ENCODE data around the gene RERE.

DNA sequence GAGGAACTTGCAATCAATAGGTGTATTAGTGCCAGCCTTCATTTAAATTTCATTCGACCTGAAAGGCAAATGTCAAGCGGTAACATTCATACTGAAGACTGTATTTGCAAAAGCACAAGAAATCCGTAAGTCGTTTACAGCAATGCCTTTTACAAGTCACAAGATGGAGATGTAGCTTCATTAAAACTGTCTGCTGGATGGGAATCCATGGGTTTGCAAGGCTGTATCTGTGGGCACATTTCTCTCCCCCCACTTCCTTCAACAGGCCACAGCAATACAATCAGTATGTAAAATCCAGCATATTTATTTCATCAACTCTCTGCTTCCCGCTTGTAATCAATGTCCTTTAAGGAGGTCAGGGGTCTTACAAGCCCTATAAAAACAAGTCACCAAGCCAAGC, 352.4 kb downstream of the RERE start:
- TF ChIP-seq, protein P1, sequence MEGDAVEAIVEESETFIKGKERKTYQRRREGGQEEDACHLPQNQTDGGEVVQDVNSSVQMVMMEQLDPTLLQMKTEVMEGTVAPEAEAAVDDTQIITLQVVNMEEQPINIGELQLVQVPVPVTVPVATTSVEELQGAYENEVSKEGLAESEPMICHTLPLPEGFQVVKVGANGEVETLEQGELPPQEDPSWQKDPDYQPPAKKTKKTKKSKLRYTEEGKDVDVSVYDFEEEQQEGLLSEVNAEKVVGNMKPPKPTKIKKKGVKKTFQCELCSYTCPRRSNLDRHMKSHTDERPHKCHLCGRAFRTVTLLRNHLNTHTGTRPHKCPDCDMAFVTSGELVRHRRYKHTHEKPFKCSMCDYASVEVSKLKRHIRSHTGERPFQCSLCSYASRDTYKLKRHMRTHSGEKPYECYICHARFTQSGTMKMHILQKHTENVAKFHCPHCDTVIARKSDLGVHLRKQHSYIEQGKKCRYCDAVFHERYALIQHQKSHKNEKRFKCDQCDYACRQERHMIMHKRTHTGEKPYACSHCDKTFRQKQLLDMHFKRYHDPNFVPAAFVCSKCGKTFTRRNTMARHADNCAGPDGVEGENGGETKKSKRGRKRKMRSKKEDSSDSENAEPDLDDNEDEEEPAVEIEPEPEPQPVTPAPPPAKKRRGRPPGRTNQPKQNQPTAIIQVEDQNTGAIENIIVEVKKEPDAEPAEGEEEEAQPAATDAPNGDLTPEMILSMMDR (IDR thresholded peaks at IDR 0.05; ENCODE audit: low read depth, low read length, poor library complexity, severe bottlenecking), result no peak
- TF ChIP-seq EZH2phosphoT487 (IDR thresholded peaks at IDR 0.05; ENCODE audit: borderline replicate concordance, low read length), result no peak
